Measurements from ENCODE around the gene HAPLN1.

DNA sequence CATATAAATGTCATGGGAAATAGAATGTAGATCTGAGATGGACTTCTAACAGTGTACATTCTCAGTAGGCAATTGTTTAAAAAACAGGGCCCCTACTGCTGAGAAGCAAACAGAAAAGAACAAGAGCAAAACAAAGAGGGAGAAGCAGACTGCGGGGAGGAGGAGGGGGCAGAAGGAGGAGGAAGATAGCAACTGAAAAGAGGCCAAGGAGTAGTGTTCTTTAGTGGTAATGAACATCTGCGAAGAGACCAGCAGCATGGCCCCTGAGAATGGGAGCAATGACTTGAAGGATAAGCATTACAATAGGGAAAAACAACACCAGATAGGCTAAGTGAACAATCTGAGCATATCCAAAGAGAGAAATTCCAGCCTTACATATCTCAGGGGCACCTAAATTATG, 36.8 kb downstream of the HAPLN1 start:
- no peak for TF ChIP-seq CTCF (conservative IDR thresholded peaks at IDR 0.05 in 1 of 2, IDR thresholded peaks at IDR 0.05 in 1 of 2; ENCODE audit: extremely low read depth in 1 of 2, insufficient read depth in 1 of 2, low read depth in 1 of 2, low read length in 2 of 2)
- TF ChIP-seq EZH2 (IDR thresholded peaks at IDR 0.05; ENCODE audit: borderline replicate concordance, low read length) = no peak

Measured in mammary epithelial cell (primary cell).